ENCODE measurements around the gene CENPVL1. TPM values are rescaled to one million over a fixed set of nuclear protein-coding genes. Genes with fewer than 3 reads are reported as not detected.

The CENPVL1 gene
- total and polyA plus RNA-seq, 2 experiments from 2014 or later, result 1.2 to 1.4 TPM

DNA sequence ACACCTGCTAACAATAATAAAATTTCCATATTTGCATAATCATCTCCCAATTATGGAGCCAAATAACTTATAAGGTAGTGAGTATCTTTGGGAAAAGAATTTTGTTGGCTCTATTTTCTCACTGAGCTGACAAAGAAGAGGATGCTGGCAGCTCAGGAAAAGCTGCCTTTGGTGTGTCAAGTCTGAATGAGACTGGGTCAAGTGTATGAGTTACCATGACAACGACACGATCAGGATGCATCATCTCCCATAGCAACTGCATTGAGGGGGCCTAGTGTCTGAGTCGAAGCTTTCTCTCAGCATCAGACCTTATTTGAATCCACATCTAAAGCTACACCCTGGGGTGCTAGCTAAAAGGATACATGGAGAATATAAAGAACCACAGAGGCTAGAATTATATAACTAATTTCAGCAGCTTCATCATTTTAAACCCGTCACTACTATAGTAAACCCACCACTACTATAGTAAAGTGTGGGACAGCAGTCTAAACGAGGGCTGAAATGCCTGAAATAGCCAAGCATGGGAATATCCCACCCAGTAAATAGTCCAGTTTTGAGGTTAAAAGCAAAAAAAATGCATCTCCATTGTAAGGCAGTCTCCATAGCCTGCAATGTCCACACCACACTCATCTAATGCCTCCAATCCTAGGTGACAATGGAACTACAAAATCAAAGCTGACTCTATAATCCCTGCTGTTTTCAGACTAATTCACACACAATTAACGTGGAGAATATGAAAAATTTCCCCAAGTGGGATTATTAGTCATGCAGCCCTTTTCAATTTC lies 48.9 kb downstream of the CENPVL1 start:
- Histone ChIP-seq H3K4me3 (no peak overlapping the region), H3K27ac (no peak overlapping the region), H3K9me3 (ENCODE audit: low read depth) (no peaks in the 10 kb centered on the region), H3K36me3 (no peaks in the 10 kb centered on the region), H3K27me3 (no peaks in the 10 kb centered on the region), H3K4me1 (ENCODE audit: low read depth) (no peaks in the 10 kb centered on the region)
- no peak for DNase-seq (ENCODE audit: low read depth in 1 of 2, low spot score in 1 of 2)
- TF ChIP-seq, protein P1, sequence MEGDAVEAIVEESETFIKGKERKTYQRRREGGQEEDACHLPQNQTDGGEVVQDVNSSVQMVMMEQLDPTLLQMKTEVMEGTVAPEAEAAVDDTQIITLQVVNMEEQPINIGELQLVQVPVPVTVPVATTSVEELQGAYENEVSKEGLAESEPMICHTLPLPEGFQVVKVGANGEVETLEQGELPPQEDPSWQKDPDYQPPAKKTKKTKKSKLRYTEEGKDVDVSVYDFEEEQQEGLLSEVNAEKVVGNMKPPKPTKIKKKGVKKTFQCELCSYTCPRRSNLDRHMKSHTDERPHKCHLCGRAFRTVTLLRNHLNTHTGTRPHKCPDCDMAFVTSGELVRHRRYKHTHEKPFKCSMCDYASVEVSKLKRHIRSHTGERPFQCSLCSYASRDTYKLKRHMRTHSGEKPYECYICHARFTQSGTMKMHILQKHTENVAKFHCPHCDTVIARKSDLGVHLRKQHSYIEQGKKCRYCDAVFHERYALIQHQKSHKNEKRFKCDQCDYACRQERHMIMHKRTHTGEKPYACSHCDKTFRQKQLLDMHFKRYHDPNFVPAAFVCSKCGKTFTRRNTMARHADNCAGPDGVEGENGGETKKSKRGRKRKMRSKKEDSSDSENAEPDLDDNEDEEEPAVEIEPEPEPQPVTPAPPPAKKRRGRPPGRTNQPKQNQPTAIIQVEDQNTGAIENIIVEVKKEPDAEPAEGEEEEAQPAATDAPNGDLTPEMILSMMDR (IDR thresholded peaks at IDR 0.05; ENCODE audit: low read depth, low read length), result no peak

DNA sequence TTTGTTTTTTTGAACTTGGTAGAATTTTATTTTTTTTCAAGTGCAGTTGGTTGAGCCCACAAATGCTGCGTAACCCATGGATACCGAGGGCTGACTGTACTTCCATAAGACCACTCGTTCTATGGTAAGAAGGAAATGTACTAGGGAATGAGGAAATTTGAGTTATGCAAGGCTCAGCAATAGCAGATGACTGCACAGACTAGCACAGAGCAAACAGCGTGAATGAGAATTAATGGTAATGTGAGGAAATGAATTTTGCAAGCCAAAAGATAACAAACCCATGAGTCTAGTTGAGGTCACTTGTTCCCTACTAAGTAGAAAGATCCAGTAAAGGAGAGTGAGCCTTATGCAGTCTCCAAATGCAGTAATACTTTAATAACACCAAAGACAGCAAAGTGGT lies 50.3 kb downstream of the CENPVL1 start:
- Histone ChIP-seq H3K36me3 (no peaks in the 10 kb centered on the region), H3K9me3 (ENCODE audit: low read depth) (no peaks in the 10 kb centered on the region), H3K27me3 (no peaks in the 10 kb centered on the region), H3K4me1 (ENCODE audit: low read depth) (no peaks in the 10 kb centered on the region), H3K4me3 (no peak overlapping the region), H3K27ac (no peak overlapping the region)
- DNase-seq (ENCODE audit: low read depth in 1 of 2, low spot score in 1 of 2), result peak in 1 of 2 donors; percentile 32
- TF ChIP-seq, protein P1 (IDR thresholded peaks at IDR 0.05; ENCODE audit: low read depth, low read length), result no peak

Other genes starting within 250 kb of the CENPVL1 start
- 10.8 and 19.4 TPM in 2 replicates for gene NUDT11, start 213.9 kb upstream of the CENPVL1 start, total RNA-seq
- 17.6 and 23.8 TPM in 2 replicates for gene NUDT11, start 213.9 kb upstream of the CENPVL1 start, polyA plus RNA-seq
- 4.9 and 6.3 TPM in 2 replicates for gene CENPVL3, start 91.6 kb upstream of the CENPVL1 start, total RNA-seq
- 10.7 and 11.4 TPM in 2 replicates for gene CENPVL3, start 91.6 kb upstream of the CENPVL1 start, polyA plus RNA-seq
- 1.4 TPM in 2 replicates for gene CENPVL2, start 27.7 kb upstream of the CENPVL1 start, total RNA-seq
- gene CENPVL2, start 27.7 kb upstream of the CENPVL1 start, polyA plus RNA-seq, result 1.2 and 1.6 TPM in 2 replicates
- gene GSPT2, start 32.9 kb downstream of the CENPVL1 start, total RNA-seq, result 11.1 and 14.1 TPM in 2 replicates
- 12.1 and 18.7 TPM in 2 replicates for gene GSPT2, start 32.9 kb downstream of the CENPVL1 start, polyA plus RNA-seq
- gene MAGED1, start 183.1 kb downstream of the CENPVL1 start, total RNA-seq, result 319 and 383 TPM in 2 replicates
- 420 and 486 TPM in 2 replicates for gene MAGED1, start 183.1 kb downstream of the CENPVL1 start, polyA plus RNA-seq